GM13977 (cell line): ENCODE data around the gene INPP4B.

Source experiments
- DNase-seq: peaks from one replicate; pipeline ENCODE4 v3.0.0; 2012; ENCODE audit warnings: low spot score
- CTCF ChIP-seq: IDR thresholded peaks from 2 replicates; pipeline ENCODE4 v1.5.1; 2012; ENCODE audit warnings: mild to moderate bottlenecking, control low read depth; ENCODE audit not compliant: insufficient read depth; ENCODE audit errors: extremely low read depth, missing control alignments
- in situ Hi-C: fragments of 300-500 bp; cut with MboI; formaldehyde crosslinking; loops from one replicate; pipeline ENCODE4 v1.12.0; 2022; ENCODE audit warnings: low sequenced_read_pairs, low pct_unique_long_range_greater_than_20kb, mixed read lengths, inconsistent platforms; ENCODE audit not compliant: unreplicated experiment

The INPP4B gene

GRCh38 chr4:142336251-142336934, 509.7 kb downstream of the INPP4B start:
- no peak for TF ChIP-seq CTCF
- DNase-seq = no peak
- in situ Hi-C loops = no loop called here

- no peak for DNase-seq
- no peak for TF ChIP-seq CTCF
- in situ Hi-C loops = no loop called here
Measured at GRCh38 chr4:142334931-142335330, 511.2 kb downstream of the INPP4B start.

GRCh38 chr4:142331646-142332045, 514.5 kb downstream of the INPP4B start:
- no peak for TF ChIP-seq CTCF
- no peak for DNase-seq
- in situ Hi-C loops = no loop called here

- DNase-seq = no peak
- no peak for TF ChIP-seq CTCF
- in situ Hi-C loops = no loop called here
Measured at GRCh38 chr4:142331132-142331531, 515.0 kb downstream of the INPP4B start.

- in situ Hi-C loops = no loop called here
Measured at GRCh38 chr4:142330311-142330710, 515.8 kb downstream of the INPP4B start.

GRCh38 chr4:142329313-142329712, 516.8 kb downstream of the INPP4B start:
- DNase-seq = no peak
- TF ChIP-seq CTCF = no peak
- in situ Hi-C loops = no loop called here

More at GRCh38 chr4:142330311-142330710, 515.8 kb downstream of the INPP4B start:
- no peak for TF ChIP-seq CTCF
- no peak for DNase-seq
